HepG2 (cell line): Measurements from ENCODE around the gene CCDC117. TPM values are rescaled to one million over a fixed set of nuclear protein-coding genes. Genes with fewer than 3 reads are reported as not detected.

Source experiments
- ARID5B ChIP-seq: IDR thresholded peaks from 2 replicates; pipeline ENCODE4 v1.4.0; 2020; ENCODE audit warnings: mild to moderate bottlenecking, missing genetic modification reagents
- HNRNPUL1 ChIP-seq: fragments of 200-400 bp; formaldehyde crosslinking; IDR thresholded peaks from 2 replicates; pipeline ENCODE4 v1.6.1; 2017; ENCODE audit warnings: low read depth, mild to moderate bottlenecking, low read length, moderate library complexity
- MAFK ChIP-seq, 2 experiments: IDR thresholded peaks in 1 of 2; conservative IDR thresholded peaks in 1 of 2; 2 replicates each; pipeline ENCODE4 v1.6.1; 2011; ENCODE audit warnings: improper control_type of control experiment in 2 of 2, low read length in 2 of 2
- MAZ ChIP-seq, 2 experiments: sonication (generic) in 1 of 2; formaldehyde crosslinking in 1 of 2; IDR thresholded peaks; 2 replicates each; pipeline versions ENCODE4 v1.5.0 to v1.6.1; 2012 to 2020; ENCODE audit warnings: low read depth in 2 of 2, mild to moderate bottlenecking in 2 of 2, borderline replicate concordance in 1 of 2, improper control_type of control experiment in 1 of 2, low read length in 1 of 2, missing genetic modification reagents in 1 of 2, moderate library complexity in 1 of 2
- NFE2L1 ChIP-seq: sonication (generic); formaldehyde crosslinking; IDR thresholded peaks from 2 replicates; pipeline ENCODE4 v1.4.0; 2020; ENCODE audit warnings: missing genetic modification reagents, mild to moderate bottlenecking, borderline replicate concordance
- PHF8 ChIP-seq: sonication (generic); formaldehyde crosslinking; IDR thresholded peaks from 2 replicates; pipeline ENCODE4 v1.5.0; 2020; ENCODE audit warnings: missing genetic modification reagents
- POLR2G ChIP-seq: fragments of 200-400 bp; formaldehyde crosslinking; IDR thresholded peaks from 2 replicates; pipeline ENCODE4 v1.6.1; 2018; ENCODE audit warnings: mild to moderate bottlenecking, low read depth, low read length, moderate library complexity
- SCMH1 ChIP-seq: sonication (generic); formaldehyde crosslinking; IDR thresholded peaks from 2 replicates; pipeline ENCODE4 v1.9.0; 2021; ENCODE audit warnings: missing genetic modification reagents, mild to moderate bottlenecking, borderline replicate concordance
- ZNF33B ChIP-seq: sonication (generic); formaldehyde crosslinking; IDR thresholded peaks from 2 replicates; pipeline ENCODE4 v1.5.1; 2020; ENCODE audit warnings: mild to moderate bottlenecking, missing genetic modification reagents
- ZNF672 ChIP-seq: sonication (generic); formaldehyde crosslinking; IDR thresholded peaks from 2 replicates; pipeline ENCODE4 v1.8.1; 2022; ENCODE audit warnings: missing genetic modification reagents
- ZNF75D ChIP-seq: sonication (generic); formaldehyde crosslinking; IDR thresholded peaks from 2 replicates; pipeline ENCODE4 v1.8.1; 2023; ENCODE audit warnings: missing genetic modification reagents, mild to moderate bottlenecking, borderline replicate concordance
- ZNF800 ChIP-seq: sonication (generic); formaldehyde crosslinking; IDR thresholded peaks from 2 replicates; pipeline ENCODE4 v1.4.0; 2020; ENCODE audit warnings: missing genetic modification reagents
- polyA plus RNA-seq, 8 experiments: library from polyadenylated mRNA; depleted of rRNA in 3 of 8; stranded (reverse) in 7 of 8; unstranded in 1 of 8; fragments of >200 nt; fragmentation: Illumina TruSeq in 4 of 8; extraction: Trizol in 4 of 8; gene quantifications; 2 replicates each; pipeline versions ENCODE4 v1.2.1 to v1.2.3, GENCODE V29; 2011 to 2016; ENCODE audit warnings: low read depth in 4 of 8, missing spikeins in 1 of 8, mixed read lengths in 1 of 8; ENCODE audit not compliant: insufficient read depth in 1 of 8
- total RNA-seq, 5 experiments: library from RNA; depleted of rRNA; stranded (reverse); fragments of >200 nt; fragmentation: Illumina TruSeq; extraction: Trizol; gene quantifications; 2 replicates each; pipeline ENCODE4 v1.2.3, GENCODE V29; 2016; ENCODE audit warnings: low read depth in 1 of 5
- TF ChIP-seq, protein P1 (sequence below): sonication (generic); formaldehyde crosslinking; IDR thresholded peaks from 2 replicates; pipeline ENCODE4 v1.4.0; 2020; ENCODE audit warnings: mild to moderate bottlenecking, missing genetic modification reagents
- TF ChIP-seq, protein P2 (sequence below): sonication (generic); formaldehyde crosslinking; IDR thresholded peaks from 2 replicates; pipeline ENCODE4 v1.4.0; 2020; ENCODE audit warnings: missing genetic modification reagents, borderline replicate concordance
- TF ChIP-seq, protein P3 (sequence below): sonication (generic); formaldehyde crosslinking; IDR thresholded peaks from 2 replicates; pipeline ENCODE4 v1.4.0; 2020; ENCODE audit warnings: mild to moderate bottlenecking, low read depth, missing genetic modification reagents

Gene CCDC117
- total and polyA plus RNA-seq, 2 of the 13 experiments (the other 11 are each of a cell fraction or from before 2014, with no cell fraction given), result 12.6 to 34.2 TPM

GRCh38 chr22:28800308-28801041 is 28.0 kb downstream of the CCDC117 start, which contains the start of gene XBP1 (continued):
- TF ChIP-seq ARID5B (CRISPR knock-in tag) (no peak), ZNF75D (CRISPR knock-in tag) (no peak), POLR2G (peak; percentile 94), NFE2L1 (no peak), MAZ (IDR thresholded peaks at IDR 0.05; ENCODE audit: borderline replicate concordance, low read depth, low read length) (no peak), MAZ (CRISPR knock-in tag; IDR thresholded peaks at IDR 0.05; ENCODE audit: low read depth) (peak; percentile 61), MAFK (conservative IDR thresholded peaks at IDR 0.05 in 1 of 2, IDR thresholded peaks at IDR 0.05 in 1 of 2; ENCODE audit: low read length in 2 of 2) (no peak), HNRNPUL1 (no peak), ZNF800 (peak; percentile 74), ZNF672 (CRISPR knock-in tag) (no peak; the same call in 1 of the 2 replicates), ZNF33B (CRISPR knock-in tag) (0 out of 2 replicates have a peak, but pooled peaks have one; percentile 47), SCMH1 (CRISPR knock-in tag) (no peak), PHF8 (CRISPR knock-in tag) (0 out of 2 replicates have a peak, but pooled peaks have one; percentile 51)
- TF ChIP-seq, protein P1, sequence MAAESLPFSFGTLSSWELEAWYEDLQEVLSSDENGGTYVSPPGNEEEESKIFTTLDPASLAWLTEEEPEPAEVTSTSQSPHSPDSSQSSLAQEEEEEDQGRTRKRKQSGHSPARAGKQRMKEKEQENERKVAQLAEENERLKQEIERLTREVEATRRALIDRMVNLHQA (CRISPR knock-in tag), result no peak
- TF ChIP-seq, protein P2, sequence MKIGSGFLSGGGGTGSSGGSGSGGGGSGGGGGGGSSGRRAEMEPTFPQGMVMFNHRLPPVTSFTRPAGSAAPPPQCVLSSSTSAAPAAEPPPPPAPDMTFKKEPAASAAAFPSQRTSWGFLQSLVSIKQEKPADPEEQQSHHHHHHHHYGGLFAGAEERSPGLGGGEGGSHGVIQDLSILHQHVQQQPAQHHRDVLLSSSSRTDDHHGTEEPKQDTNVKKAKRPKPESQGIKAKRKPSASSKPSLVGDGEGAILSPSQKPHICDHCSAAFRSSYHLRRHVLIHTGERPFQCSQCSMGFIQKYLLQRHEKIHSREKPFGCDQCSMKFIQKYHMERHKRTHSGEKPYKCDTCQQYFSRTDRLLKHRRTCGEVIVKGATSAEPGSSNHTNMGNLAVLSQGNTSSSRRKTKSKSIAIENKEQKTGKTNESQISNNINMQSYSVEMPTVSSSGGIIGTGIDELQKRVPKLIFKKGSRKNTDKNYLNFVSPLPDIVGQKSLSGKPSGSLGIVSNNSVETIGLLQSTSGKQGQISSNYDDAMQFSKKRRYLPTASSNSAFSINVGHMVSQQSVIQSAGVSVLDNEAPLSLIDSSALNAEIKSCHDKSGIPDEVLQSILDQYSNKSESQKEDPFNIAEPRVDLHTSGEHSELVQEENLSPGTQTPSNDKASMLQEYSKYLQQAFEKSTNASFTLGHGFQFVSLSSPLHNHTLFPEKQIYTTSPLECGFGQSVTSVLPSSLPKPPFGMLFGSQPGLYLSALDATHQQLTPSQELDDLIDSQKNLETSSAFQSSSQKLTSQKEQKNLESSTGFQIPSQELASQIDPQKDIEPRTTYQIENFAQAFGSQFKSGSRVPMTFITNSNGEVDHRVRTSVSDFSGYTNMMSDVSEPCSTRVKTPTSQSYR (CRISPR knock-in tag), result no peak; the same call in 1 of the 2 replicates
- TF ChIP-seq, protein P3, sequence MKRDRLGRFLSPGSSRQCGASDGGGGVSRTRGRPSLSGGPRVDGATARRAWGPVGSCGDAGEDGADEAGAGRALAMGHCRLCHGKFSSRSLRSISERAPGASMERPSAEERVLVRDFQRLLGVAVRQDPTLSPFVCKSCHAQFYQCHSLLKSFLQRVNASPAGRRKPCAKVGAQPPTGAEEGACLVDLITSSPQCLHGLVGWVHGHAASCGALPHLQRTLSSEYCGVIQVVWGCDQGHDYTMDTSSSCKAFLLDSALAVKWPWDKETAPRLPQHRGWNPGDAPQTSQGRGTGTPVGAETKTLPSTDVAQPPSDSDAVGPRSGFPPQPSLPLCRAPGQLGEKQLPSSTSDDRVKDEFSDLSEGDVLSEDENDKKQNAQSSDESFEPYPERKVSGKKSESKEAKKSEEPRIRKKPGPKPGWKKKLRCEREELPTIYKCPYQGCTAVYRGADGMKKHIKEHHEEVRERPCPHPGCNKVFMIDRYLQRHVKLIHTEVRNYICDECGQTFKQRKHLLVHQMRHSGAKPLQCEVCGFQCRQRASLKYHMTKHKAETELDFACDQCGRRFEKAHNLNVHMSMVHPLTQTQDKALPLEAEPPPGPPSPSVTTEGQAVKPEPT (CRISPR knock-in tag), result no peak
